Measurements from ENCODE around the gene TMEM179.
"Not testable (repeated sequence)": the region's sequence is repeated elsewhere in the genome, so short reads cannot be mapped to it uniquely, and the experiment has no call there.

TMEM179 gene

DNA sequence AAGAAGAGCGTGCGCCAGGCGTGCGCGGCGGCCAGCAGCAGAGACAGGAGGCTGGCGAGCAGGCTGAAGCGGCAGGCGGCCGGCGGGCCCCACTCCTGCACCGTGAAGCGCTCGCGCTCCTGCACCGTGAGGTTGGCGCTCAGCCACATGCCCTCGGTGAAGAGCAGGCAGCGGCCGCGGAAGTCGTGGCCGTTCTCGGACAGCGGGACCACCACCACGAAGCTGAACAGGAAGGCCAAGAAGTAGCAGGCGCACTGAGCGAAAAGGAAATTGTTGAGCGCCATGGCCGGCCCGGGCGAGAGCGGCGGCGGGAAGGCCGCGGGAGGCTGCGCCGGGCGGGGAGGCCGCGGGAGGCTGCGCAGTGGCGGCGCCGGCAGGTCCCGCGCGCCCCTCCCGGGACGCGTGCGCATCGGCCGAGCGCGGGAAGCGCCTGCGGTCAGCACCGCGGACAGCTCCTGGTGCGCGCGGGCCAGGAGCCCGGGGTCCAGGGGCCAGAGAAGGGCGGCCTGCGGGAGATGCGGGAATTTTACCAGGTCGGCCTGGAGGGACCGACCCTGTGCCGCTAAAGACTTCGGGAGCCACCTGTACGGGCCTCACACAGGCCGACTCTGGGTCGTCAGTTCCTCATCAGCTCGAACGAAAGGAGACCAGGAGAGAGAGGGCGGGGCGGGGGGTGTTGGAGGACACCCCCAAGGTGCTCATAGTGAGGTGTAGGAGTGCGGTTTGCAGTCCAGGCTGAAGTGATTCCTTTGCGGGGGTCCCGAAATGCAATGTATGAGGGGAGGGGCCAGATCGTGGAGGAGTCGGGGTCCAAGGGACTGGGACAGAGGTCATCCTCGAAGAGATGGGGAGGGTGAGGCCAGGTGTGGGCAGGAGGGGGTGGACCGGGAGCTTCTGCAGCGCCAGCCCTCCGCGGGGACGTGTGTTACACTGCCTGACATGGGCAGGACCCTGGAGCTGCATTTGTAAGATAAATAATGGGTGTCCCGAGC, at the start of gene TMEM179:
TSS of gene TMEM179 (minus strand) at position 315 of the 992 bp plus-strand sequence. CDS start at position 284, 31 bp downstream.
- no peak for DNase-seq (ENCODE audit: low read depth in 2 of 3, low spot score in 2 of 3)

DNA sequence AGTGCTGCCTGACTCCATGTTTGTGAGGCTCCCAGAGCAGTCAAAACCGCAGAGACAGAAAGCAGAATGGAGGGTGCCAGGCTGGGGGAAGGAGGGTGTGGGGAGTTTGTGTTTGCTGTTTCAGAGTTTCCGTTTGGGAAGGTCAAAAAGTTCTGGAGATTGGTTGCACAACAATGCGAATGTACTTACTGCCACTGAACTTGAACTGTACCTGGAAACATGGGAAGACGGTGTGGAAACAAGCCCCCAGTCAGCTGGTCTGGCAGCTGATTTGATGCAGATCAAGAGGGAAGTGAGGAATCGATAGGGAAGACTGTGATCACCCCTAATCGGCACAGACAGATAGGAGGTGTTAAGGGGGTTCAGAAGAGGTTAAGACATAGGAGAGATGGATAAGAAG, 49.5 kb upstream of the TMEM179 start:
- DNase-seq (ENCODE audit: low read depth in 2 of 3, low spot score in 2 of 3): no peak

DNA sequence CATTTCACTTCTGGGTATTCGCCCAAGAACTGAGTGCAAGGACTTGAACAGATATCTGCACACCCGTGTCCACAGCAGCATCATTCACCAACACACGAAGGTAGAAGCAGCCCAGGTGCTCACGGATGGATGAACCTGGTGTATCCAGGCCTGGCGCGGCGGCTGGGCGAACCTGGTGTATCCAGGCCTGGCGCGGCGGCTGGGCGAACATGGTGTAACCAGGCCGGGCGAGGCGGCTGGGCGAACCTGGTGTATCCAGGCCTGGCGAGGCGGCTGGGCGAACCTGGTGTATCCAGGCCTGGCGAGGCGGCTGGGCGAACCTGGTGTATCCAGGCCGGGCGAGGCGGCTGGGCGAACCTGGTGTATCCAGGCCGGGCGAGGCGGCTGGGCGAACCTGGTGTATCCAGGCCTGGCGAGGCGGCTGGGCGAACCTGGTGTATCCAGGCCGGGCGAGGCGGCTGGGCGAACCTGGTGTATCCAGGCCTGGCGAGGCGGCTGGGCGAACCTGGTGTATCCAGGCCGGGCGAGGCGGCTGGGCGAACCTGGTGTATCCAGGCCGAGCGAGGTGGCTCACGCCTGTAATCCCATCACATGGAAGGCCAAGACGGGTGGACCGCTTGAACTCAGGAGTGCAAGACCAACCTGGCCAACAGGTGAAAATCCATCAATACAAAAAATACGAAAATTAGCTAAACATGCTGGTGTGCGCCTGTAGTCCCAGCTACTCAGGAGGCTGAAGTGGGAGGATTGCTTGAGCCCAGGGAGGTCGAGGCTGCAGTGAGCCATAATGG, 48.8 kb upstream of the TMEM179 start:
- not testable (repeated sequence) for DNase-seq (ENCODE audit: low read depth in 2 of 3, low spot score in 2 of 3)

DNA sequence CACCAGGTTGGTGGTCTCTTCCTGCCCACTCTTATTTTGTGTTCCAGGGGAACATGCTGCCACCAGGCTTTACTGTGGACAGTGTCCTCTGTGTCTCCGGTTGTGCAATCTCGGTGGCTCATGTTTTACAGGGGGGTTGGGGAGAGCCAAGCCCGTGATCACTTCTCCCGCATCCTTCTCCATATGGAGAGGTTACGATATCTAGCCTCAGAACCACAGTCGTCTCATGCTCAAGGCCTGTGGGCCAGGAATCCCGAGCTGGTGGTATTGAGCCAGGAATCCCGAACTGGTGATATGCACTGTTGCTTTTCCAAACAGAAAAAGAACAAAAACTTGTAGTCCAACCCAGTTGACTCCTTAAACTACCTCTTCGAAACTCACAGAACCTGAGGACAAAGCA, 47.8 kb upstream of the TMEM179 start:
- no peak for DNase-seq (ENCODE audit: low read depth in 2 of 3, low spot score in 2 of 3)

DNA sequence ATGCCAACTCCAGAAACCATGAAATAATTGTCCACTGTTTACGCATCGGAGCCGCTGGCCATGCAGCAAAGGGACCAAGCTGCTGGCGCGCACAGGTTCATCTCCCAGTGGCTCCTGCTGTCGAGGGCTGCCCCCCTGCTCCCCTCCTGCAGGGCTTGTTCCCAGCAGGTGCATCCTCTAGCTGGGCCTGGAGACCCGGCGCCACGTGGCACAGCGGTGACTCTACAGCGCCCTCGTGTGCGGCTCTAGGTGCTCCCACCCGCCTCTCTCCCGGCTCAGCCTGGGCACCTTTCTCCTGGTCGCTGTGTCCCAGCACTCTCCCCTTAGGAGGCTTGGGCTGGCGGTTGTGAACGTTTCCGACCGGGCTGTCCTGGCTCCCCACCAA, 47.3 kb upstream of the TMEM179 start:
- DNase-seq (ENCODE audit: low read depth in 2 of 3, low spot score in 2 of 3): no peak

DNA sequence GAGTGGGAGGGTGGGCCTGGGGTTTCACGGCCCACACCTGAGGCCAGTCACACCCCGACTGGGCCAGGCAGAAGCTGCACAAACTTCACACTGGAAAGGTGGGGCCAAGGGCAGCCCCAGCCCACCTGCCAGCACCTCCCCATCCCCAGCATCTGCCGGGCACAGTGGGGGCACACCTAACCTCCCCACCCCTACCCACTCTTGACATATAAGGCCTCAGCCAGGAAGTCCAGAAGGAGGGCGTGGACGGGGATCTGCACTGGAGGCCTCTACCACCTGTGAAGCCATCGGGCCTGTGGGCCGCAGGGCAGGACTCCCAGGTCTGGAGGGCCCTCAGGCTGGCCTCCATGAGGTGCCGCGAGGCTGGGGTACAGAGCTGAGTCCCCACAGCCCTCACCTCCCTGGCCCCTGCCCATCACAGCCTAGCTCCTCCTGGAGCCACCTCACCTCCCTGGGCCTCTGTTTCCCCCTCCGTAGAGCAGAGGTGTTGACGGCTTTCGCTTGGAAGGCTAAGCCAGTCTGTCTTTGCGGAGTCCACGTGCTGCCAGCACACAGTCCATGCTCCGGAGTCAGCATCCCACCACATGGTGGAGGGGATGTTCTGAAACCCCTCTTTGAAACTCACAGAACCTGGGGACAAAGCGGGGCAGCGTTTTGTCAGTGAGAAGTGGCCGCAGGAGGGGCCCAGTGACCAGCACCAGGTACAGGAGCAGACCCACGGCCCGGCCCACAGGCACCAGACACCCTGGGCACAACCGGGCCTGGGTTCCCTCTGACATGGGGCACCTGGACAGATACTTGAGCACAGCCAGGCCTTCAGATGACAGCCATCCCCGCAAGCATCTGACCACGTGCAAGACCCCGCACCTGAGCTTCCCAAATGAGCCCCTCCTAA, 46.7 kb upstream of the TMEM179 start:
- DNase-seq (ENCODE audit: low read depth in 2 of 3, low spot score in 2 of 3): no peak

DNA sequence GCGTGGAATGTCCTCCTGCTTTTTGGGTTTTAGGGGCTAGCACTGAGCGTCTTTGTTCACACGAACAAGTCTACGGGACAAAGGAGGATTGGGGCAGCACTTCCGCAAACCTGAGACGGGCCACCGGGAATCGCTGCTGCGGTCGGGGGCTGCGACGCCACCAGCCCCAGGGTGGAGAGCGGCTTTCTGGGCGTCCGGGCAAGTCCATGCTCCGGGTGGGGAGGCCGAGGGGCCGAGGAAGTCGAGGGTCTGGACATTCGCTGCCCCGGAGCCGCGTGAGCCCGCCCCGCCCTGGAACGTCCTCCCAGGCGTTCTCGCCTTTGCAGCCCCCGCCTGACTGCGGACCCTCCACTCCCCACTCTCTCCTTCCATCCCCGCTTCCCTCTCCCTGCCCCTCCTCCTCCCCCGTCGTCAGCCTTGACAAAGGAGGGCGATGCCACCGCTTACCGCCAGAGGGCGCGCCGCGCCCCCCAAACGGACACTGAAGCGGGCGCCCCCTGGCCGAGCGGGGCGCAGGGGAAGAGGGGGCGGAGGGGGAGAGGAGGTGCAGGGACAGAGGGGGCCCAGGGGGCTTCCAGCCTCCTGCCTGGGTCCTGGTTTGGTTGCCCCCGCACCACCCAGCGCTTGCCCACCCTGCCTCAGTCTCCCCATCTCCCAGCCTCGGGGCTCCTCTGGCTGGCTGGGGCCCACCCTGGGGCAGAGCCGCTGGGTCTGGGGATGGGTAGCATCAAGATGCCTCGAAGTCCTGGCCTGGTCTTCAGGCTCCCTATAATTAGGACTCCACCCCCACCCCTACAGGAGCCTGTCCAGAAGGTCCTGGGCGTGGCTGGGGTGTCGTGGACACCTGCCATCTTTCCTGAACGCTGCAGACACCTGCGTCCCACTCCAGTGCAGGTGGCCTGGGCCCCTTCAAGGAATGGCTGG, 45.7 kb upstream of the TMEM179 start:
- peak; percentile 39 to 54 (median 44) for DNase-seq (ENCODE audit: low read depth in 2 of 3, low spot score in 2 of 3)

DNA sequence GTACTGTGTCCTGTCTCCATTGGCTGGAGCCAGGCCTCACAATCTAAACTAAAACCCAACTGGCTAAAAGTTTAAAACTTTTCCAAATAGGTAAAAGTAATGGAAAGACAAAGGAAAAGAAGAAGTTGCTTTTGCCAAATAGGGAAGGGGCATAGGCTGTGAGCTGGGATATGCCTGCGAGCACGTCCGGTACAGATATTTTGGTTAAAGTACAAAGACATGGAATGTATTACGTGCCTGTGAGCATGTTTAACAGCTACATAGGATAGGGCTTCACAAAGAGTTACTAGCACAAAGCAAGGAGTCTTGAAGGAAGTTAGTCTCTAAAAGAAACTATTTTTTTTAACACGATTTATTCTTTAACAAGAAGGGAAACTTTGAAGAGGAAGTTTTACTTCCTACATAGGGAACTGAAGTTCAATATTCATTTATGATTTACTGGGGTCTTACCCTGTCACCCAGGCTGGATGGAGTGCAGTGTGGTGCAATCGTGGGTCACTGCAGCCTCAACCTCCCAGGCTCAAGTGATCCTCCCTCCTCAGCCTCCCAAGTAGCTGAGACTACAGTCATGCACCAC, 43.0 kb upstream of the TMEM179 start:
- DNase-seq (ENCODE audit: low read depth in 2 of 3, low spot score in 2 of 3): no peak

DNA sequence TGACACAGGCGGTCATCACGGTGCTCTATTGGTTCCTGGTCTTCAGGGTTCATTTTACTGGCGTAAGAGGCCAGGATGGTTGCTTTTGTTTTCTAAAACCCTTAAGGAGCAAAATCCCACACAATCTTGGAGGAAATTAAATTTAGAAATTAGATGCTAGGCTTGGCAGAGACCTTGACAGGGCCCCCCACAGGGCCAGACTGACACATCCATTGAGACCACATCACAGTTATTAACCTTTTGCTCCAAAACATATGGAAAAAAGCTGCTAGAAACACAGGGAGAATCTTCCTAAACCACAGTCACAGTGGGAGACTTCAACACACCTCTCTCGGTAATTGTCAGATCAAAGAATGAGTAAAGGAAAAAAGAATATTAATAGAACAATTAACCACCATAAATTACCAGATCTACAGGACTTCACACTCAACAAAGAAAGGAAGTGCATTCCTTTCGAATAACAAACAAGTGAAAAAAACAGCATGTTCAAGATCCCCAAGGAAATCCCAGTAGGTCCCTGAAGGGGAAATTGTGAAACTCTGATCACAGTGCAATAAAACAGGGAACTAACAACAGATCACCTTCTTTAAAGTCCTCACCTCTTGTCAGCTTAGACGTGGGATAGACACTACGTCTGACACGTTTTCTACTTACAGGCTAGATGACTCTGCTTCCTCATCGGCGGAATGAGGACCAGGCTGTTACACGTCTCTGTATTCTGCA, 40.2 kb upstream of the TMEM179 start:
- no peak for DNase-seq (ENCODE audit: low read depth in 2 of 3, low spot score in 2 of 3)

DNA sequence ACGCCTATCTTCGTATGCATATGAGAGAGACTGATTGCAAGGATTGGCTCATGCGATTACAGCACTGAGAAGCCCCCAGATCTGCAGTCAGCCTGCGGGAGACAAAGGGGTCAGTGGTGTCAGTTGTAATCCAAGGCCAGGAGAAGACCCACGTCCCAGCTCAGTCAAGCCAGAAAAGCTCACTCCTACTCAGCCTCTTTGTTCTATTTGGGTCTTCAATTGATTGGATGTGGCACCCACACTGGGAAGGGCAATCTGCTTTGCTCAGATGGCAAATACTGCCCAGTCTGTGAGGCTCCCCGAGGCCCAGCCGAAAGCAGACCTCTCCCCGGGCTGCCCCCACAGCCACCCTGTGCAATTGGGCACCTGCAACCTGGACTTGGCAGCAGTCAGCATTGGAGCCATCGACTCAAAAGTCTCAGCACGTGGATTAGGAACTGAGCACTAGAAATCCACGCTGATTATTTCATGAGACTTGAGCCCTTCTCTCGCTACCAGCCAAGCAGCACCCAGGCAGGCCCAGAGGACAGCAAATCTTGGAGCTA, 39.6 kb upstream of the TMEM179 start:
- DNase-seq (ENCODE audit: low read depth in 2 of 3, low spot score in 2 of 3): no peak

DNA sequence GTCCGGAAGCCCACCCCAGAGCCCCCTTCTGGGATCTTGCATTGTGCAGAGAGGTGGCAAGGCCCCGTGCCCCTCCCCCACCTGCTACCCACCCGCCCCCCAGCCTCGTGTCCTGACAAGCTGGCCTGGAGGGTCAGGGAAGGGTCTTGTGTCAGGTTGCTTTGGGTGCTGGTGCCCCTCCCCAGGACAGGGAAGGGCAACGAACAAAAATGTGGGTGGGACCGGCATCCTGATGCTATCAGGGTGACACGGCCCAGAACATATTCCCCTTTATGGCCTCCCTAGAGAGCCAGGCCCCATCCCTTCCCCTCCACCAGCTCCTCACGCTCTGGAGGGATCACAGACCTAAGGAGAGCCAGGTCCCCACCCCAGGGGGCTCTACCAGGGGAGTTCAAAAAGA, 38.7 kb upstream of the TMEM179 start:
- no peak for DNase-seq (ENCODE audit: low read depth in 2 of 3, low spot score in 2 of 3)

DNA sequence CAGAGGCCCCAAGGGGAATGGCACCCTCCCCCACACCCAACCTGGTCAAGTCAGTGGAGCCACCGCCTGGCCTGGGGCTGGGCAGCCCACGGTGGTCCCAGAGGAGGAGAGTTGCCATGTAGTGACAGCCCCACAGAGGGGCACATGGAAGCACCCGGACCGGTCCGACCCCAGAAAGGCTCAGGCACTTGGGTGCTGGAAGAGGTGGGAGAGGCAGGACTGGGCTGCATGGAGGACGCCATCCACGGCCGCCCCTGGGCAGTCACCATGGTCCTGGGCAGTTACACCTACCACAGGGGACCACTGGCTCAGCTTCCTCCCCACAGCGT, 37.9 kb upstream of the TMEM179 start:
- DNase-seq (ENCODE audit: low read depth in 2 of 3, low spot score in 2 of 3): no peak

DNA sequence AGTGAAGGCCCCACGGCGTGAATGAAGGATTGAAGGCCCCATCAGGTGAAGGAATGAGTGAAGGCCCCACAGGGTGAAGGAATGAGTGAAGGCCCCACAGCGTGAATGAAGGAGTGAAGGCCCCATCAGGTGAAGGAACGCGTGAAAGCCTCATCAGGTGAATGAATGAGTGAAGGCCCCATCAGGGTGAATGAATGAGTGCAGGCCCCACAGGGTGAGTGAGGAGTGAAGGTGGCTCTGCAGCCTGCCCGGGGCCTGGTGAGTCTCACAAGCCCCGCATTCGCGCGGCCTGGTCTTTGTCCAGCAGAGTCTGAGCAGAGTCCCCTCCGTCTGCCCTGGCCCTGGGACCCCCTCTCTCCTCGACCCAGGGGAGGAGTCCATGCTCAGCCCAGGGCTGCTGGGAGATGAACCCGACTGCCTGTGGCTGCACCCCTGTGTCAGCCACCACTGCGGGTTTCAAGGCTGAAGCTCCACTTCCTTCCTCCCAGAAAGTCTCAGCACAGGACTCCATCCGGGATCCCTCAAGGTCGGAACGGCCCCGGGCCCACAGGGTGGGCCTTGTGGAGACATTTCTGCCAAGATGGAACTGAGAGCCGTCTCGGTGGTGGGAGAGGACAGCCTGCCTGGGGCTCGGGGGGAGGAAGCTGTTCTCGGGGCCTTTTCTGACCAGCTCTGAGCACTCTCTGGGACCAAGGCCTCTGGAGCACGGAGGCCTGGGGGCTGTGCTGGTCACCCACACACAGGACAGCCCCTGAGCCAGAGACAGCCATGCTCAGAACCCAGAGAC, 37.4 kb upstream of the TMEM179 start:
- DNase-seq (ENCODE audit: low read depth in 2 of 3, low spot score in 2 of 3): no peak

DNA sequence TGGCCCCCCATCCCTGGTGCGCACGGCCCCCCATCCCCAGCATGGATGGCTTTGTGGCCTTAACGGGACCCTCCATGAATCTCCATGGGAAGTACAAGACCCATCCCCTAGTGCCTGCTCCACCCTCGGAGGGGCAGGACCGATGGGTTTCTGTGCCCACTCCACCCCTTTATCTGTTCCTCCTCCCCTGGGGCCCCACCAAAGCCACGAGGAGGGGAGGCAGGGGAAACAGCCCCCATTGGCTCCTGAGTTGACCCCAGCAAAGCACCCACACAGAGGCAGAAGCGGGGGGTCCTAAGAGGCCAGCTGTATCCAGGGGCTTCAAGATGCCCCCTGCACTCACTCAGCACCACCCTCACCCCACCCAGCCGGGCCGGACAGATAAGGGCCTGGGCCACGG, 36.1 kb upstream of the TMEM179 start:
- no peak for DNase-seq (ENCODE audit: low read depth in 2 of 3, low spot score in 2 of 3)

DNA sequence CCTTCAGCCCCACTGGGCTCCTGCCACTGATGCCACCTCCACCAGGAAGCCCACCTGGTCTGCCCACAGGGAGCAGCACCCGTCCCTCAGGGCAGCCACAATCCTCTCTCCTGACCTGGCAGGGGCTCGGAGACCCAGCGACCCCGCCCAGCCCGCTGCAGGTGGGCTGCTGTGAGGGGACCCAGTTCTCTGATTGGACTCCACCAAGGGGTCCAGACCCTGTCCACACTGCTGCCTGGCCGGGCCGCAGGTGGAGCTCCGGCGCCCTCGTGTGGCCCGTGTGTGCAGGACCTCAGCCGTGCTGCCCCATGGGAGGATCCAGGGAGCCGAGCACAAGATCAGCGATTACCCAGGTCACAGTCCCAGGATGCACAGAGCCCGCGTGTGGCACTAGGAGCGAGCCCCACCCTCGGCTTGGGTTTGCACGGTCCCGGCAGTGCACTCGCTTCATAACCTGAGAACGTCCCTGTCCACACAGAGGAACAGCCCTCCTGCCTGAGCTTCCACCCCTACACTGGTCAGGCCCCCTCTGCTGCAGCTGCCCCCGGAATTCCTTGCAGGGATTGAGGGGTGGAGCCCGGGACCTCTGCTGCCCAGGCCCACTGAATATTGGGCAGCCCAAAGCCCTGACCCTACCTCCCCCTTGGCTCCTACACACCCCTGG, 35.4 kb upstream of the TMEM179 start:
- DNase-seq (ENCODE audit: low read depth in 2 of 3, low spot score in 2 of 3): peak in 1 of 3 experiments; percentile 27

DNA sequence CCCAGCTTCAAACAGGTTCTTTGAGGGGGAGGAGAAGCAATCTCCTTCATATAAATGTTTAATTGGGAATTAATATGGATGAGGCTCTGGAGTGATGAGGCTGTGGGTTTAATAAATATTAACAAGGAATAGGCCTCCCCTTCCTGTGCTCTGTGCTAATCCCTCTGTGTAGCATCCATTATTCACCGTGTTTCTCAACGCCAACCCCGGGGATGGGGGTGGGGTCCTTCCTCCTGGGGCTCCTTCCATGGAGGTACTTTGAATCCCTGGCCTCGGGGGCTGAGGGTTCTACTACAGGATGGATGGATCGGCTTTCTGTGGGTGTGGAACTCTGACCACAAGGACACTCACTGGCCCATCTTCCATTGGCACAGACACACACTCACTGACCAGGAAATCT, 34.9 kb upstream of the TMEM179 start:
- no peak for DNase-seq (ENCODE audit: low read depth in 2 of 3, low spot score in 2 of 3)

DNA sequence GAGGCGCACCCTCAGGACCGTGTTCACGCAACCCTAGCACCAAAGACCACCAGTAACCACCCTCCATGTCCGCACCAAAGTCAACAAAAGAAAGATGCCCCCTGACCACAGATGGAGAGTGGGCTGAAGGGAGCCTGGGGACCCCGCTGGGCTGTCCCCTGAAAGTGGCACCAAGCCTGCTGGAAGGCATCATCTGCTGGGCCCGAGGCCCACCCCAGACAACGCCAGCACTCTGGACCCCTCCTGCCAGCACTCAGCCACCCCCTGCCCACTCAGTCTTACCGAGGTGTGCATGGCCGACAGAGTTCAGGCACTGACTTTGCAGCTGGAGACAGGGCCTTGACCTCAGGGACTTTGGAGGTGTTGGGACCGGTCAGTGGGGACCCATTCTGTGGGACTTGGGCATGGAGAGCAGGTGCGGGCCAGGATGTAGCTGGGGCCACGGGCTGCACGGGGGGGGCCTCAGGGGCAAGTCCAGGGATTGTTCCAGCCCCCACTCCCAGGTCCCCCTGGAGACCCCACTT, 34.4 kb upstream of the TMEM179 start:
- DNase-seq (ENCODE audit: low read depth in 2 of 3, low spot score in 2 of 3): no peak
